Keratinocyte (primary cell): ENCODE data around the gene ZNF350. TPM values are rescaled to one million over a fixed set of nuclear protein-coding genes. Genes with fewer than 3 reads are reported as not detected.
"Not testable (repeated sequence)": the region's sequence is repeated elsewhere in the genome, so short reads cannot be mapped to it uniquely, and the experiment has no call there.

Experiments used
- DNase-seq: peaks from one replicate; pipeline ENCODE4 v3.0.0-alpha.2; 2011; ENCODE audit warnings: low read depth, missing footprints, low spot score
- FAIRE-seq: peaks from 2 replicates; lab custom pipeline; 2011; peaks lifted over from hg19 to GRCh38; lab: Jason Lieb, UNC
- H2AFZ ChIP-seq: 2 replicates; pipeline ENCODE4 v1.6.0; 2012; ENCODE audit warnings: low read length, control low read depth, inconsistent platforms; ENCODE audit not compliant: control insufficient read depth
- H3K27ac ChIP-seq: 2 replicates; pipeline ENCODE4 v1.5.1; 2011; ENCODE audit warnings: low read length; ENCODE audit not compliant: control insufficient read depth, insufficient read depth
- H3K27me3 ChIP-seq: 3 replicates; pipeline ENCODE4 v1.6.0; 2011; ENCODE audit warnings: low read length; ENCODE audit not compliant: control insufficient read depth, insufficient read depth; ENCODE audit errors: extremely low read depth
- H3K36me3 ChIP-seq, 2 experiments: 2 replicates in 1 of 2; 3 replicates in 1 of 2; pipeline ENCODE4 v1.5.1; 2011; ENCODE audit warnings: low read length in 2 of 2, mild to moderate bottlenecking in 1 of 2; ENCODE audit not compliant: control insufficient read depth in 2 of 2, insufficient read depth in 2 of 2; ENCODE audit errors: extremely low read depth in 1 of 2
- H3K4me1 ChIP-seq: 3 replicates; pipeline ENCODE4 v1.5.1; 2011; ENCODE audit warnings: low read length; ENCODE audit not compliant: control insufficient read depth, insufficient read depth; ENCODE audit errors: extremely low read depth
- H3K4me2 ChIP-seq: 3 replicates; pipeline ENCODE4 v1.6.0; 2011; ENCODE audit warnings: low read depth, low read length; ENCODE audit not compliant: control insufficient read depth, insufficient read depth; ENCODE audit errors: extremely low read depth
- H3K4me3 ChIP-seq, 3 experiments: fragments of 200-600 bp in 1 of 3; sonication (generic) in 1 of 3; 2 replicates in 2 of 3; 3 replicates in 1 of 3; pipeline ENCODE4 v1.5.1; 2011 to 2016; ENCODE audit warnings: low read length in 3 of 3, mild to moderate bottlenecking in 3 of 3, control low read depth in 2 of 3, inconsistent platforms in 1 of 3, low read depth in 1 of 3, mixed read lengths in 1 of 3, mixed run types in 1 of 3, moderate library complexity in 1 of 3; ENCODE audit not compliant: control insufficient read depth in 2 of 3, insufficient read depth in 2 of 3; ENCODE audit errors: extremely low read depth in 1 of 3
- H3K79me2 ChIP-seq: 2 replicates; pipeline ENCODE4 v1.6.0; 2012; ENCODE audit warnings: low read length; ENCODE audit not compliant: control insufficient read depth, insufficient read depth
- H3K9ac ChIP-seq: 3 replicates; pipeline ENCODE4 v1.6.0; 2011; ENCODE audit warnings: low read length; ENCODE audit not compliant: control insufficient read depth, insufficient read depth; ENCODE audit errors: extremely low read depth
- H3K9me1 ChIP-seq: 3 replicates; pipeline ENCODE4 v1.6.0; 2011; ENCODE audit warnings: low read length; ENCODE audit not compliant: control insufficient read depth, insufficient read depth; ENCODE audit errors: extremely low read depth
- H3K9me3 ChIP-seq: 2 replicates; pipeline ENCODE4 v1.5.1; 2012; ENCODE audit warnings: low read depth, low read length; ENCODE audit not compliant: control insufficient read depth
- H4K20me1 ChIP-seq: 3 replicates; pipeline ENCODE4 v1.6.0; 2011; ENCODE audit warnings: low read length; ENCODE audit not compliant: control insufficient read depth, insufficient read depth; ENCODE audit errors: extremely low read depth
- CTCF ChIP-seq, 3 experiments: IDR thresholded peaks in 1 of 3; conservative IDR thresholded peaks in 1 of 3; optimal IDR thresholded peaks in 1 of 3; 2 replicates in 2 of 3; 3 replicates in 1 of 3; pipeline versions ENCODE3 to v1.5.1; 2011; ENCODE audit warnings: low read length in 3 of 3, mild to moderate bottlenecking in 3 of 3, moderate library complexity in 2 of 3, control low read depth in 1 of 3, inconsistent platforms in 1 of 3; ENCODE audit not compliant: insufficient read depth in 2 of 3; ENCODE audit errors: extremely low read depth in 1 of 3
- EZH2 ChIP-seq: IDR thresholded peaks from one replicate; pipeline ENCODE4 v1.6.1; 2012; ENCODE audit warnings: inconsistent platforms, mild to moderate bottlenecking, low read length, moderate library complexity
- dilution Hi-C: fragments of 300-500 bp; cut with MboI; formaldehyde crosslinking; loops from one replicate; pipeline ENCODE4 v1.7.0; 2020; ENCODE audit warnings: low sequenced_read_pairs; ENCODE audit not compliant: extremely low pct_ligation_motif_present
- polyA plus RNA-seq, 5 experiments: library from polyadenylated mRNA; depleted of rRNA in 3 of 5; stranded (reverse) in 3 of 5; stranded (forward) in 1 of 5; unstranded in 1 of 5; fragments of >200 nt; gene quantifications; 1 replicate in 1 of 5; 2 replicates in 3 of 5; 3 replicates in 1 of 5; pipeline versions ENCODE4 v1.2.1 to v1.2.3, GENCODE V29; 2011 to 2012; ENCODE audit warnings: missing spikeins in 2 of 5, low read depth in 1 of 5, low replicate concordance in 1 of 5

Gene ZNF350
- polyA plus RNA-seq, 1 donor (not counting 4 experiments of a cell fraction or from before 2014, with no cell fraction given): 6.0 TPM

- H3K27ac ChIP-seq: no peak overlapping the region
- no peak overlapping the region for H3K4me2 ChIP-seq
- H3K9me3 ChIP-seq: peaks cover 13% of the 10 kb centered on the region
- H3K9ac ChIP-seq: no peak overlapping the region
- H3K4me1 ChIP-seq: no peaks in the 10 kb centered on the region
- no peak overlapping the region for H3K4me3 ChIP-seq
- TF ChIP-seq EZH2: no peak
- FAIRE-seq (peak; percentile 46), DNase-seq (no peak)
- H4K20me1 ChIP-seq: no peaks in the 10 kb centered on the region
- no peak overlapping the region for H2AFZ ChIP-seq
- H3K9me1 ChIP-seq: no peaks in the 10 kb centered on the region
- no peaks in the 10 kb centered on the region for H3K27me3 ChIP-seq
- dilution Hi-C loops: no loop called here
- H3K79me2 ChIP-seq: no peaks in the 10 kb centered on the region
- H3K36me3 ChIP-seq: peaks cover 15 to 19% of the 10 kb centered on the region in 2 experiments
These were observed 21.1 kb downstream of the ZNF350 start for GRCh38 chr19:51965583-51965982.

GRCh38 chr19:51960621-51961233 is 25.9 kb downstream of the ZNF350 start:
- H3K4me2 ChIP-seq, DNase-seq, H2AFZ ChIP-seq, H3K9ac ChIP-seq, dilution Hi-C loops, FAIRE-seq, H3K9me1 ChIP-seq, H4K20me1 ChIP-seq, H3K36me3 ChIP-seq, H3K79me2 ChIP-seq, H3K4me1 ChIP-seq, H3K27ac ChIP-seq, H3K27me3 ChIP-seq, H3K4me3 ChIP-seq, H3K9me3 ChIP-seq: not testable (repeated sequence)

- TF ChIP-seq EZH2 (no peak), CTCF (optimal IDR thresholded peaks at IDR 0.05 in 1 of 3, IDR thresholded peaks at IDR 0.05 in 1 of 3, conservative IDR thresholded peaks at IDR 0.05 in 1 of 3; ENCODE audit: extremely low read depth in 1 of 3, insufficient read depth in 2 of 3, low read length in 3 of 3) (no peak)
- DNase-seq (no peak), FAIRE-seq (no peak)
- Histone ChIP-seq H2AFZ (no peak overlapping the region), H3K4me2 (no peak overlapping the region), H3K9me1 (no peaks in the 10 kb centered on the region), H4K20me1 (no peaks in the 10 kb centered on the region), H3K4me3 (no peak overlapping the region), H3K36me3 (no peaks in the 10 kb centered on the region), H3K27me3 (no peaks in the 10 kb centered on the region), H3K4me1 (no peaks in the 10 kb centered on the region), H3K79me2 (no peaks in the 10 kb centered on the region), H3K9me3 (peaks cover 1% of the 10 kb centered on the region), H3K27ac (no peak overlapping the region), H3K9ac (no peak overlapping the region)
- dilution Hi-C loops: no loop called here
These were observed 26.8 kb downstream of the ZNF350 start for GRCh38 chr19:51959791-51960190.

GRCh38 chr19:51957846-51958245 is 28.8 kb downstream of the ZNF350 start:
- H4K20me1 ChIP-seq, H3K27ac ChIP-seq, H3K27me3 ChIP-seq, H3K4me2 ChIP-seq, H3K79me2 ChIP-seq, H3K4me3 ChIP-seq, DNase-seq, H3K36me3 ChIP-seq, H3K9me3 ChIP-seq, H3K9ac ChIP-seq, H2AFZ ChIP-seq, dilution Hi-C loops, FAIRE-seq, H3K4me1 ChIP-seq, H3K9me1 ChIP-seq: not testable (repeated sequence)
